IMR-90 (cell line): ENCODE data around the gene COL5A1. TPM values are rescaled to one million over a fixed set of nuclear protein-coding genes. Genes with fewer than 3 reads are reported as not detected.

Source experiments
- BHLHE40 ChIP-seq: fragments of 150-350 bp; IDR thresholded peaks from 2 replicates; pipeline ENCODE4 v1.6.1; 2016; ENCODE audit warnings: mild to moderate bottlenecking, low read depth, low read length
- CEBPB ChIP-seq: IDR thresholded peaks from 2 replicates; pipeline ENCODE4 v1.6.1; 2012; ENCODE audit warnings: low read depth, low read length, improper control_type of control experiment
- CTCF ChIP-seq: conservative IDR thresholded peaks from 2 replicates; pipeline ENCODE4 v1.5.1; 2012; ENCODE audit warnings: mild to moderate bottlenecking, low read depth, low read length, improper control_type of control experiment
- FOS ChIP-seq: fragments of 150-350 bp; IDR thresholded peaks from 2 replicates; pipeline ENCODE4 v1.6.1; 2016; ENCODE audit warnings: low read depth, low read length
- polyA plus RNA-seq, 3 experiments: library from polyadenylated mRNA; depleted of rRNA; stranded (reverse); fragments of >200 nt; gene quantifications; 2 replicates each; pipeline ENCODE4 v1.2.3, GENCODE V29; 2012; ENCODE audit warnings: low replicate concordance in 1 of 3
- total RNA-seq: library from RNA; depleted of rRNA; stranded (reverse); fragments of >200 nt; gene quantifications from 2 replicates; pipeline ENCODE4 v1.2.3, GENCODE V29; 2012

COL5A1 gene
- total and polyA plus RNA-seq, 2 of the 4 experiments (the other 2 are of a cell fraction) = 19.2 to 173 TPM

GRCh38 chr9:134602547-134603362 is 38.8 kb upstream of the COL5A1 start (continued):
- TF ChIP-seq CTCF (no peak), BHLHE40 (no peak), CEBPB (peak; percentile 96), FOS (peak; percentile 93)
